HG03442 (cell line): ENCODE results near the gene TPO.
A peak's percentile ranks its signal among the peaks of the same experiment; 100 is the strongest.
"Not testable (repeated sequence)": the region's sequence is repeated elsewhere in the genome, so short reads cannot be mapped to it uniquely, and the experiment has no call there.

Experiments
- ATAC-seq: cut with Tn5 transposase; IDR thresholded peaks from one replicate; pipeline ENCODE4 v1.9.1; 2021; ENCODE audit warnings: mild to moderate bottlenecking, moderate library complexity; ENCODE audit not compliant: unreplicated experiment

Gene TPO

GRCh38 chr2:1548910-1549673, 135.8 kb downstream of the TPO start:
- no peak for ATAC-seq

GRCh38 chr2:1550076-1550475, 136.8 kb downstream of the TPO start:
- ATAC-seq = no peak

GRCh38 chr2:1550658-1551316, 137.5 kb downstream of the TPO start:
- ATAC-seq = peak; percentile 81

- no peak for ATAC-seq
Measured at GRCh38 chr2:1551905-1552304, 138.6 kb downstream of the TPO start.

- ATAC-seq = no peak
Measured at GRCh38 chr2:1552611-1553010, 139.3 kb downstream of the TPO start.

- no peak for ATAC-seq
Measured at GRCh38 chr2:1553671-1554295, 140.5 kb downstream of the TPO start.

GRCh38 chr2:1556286-1556685, 143.0 kb downstream of the TPO start:
- no peak for ATAC-seq

- no peak for ATAC-seq
Measured at GRCh38 chr2:1556776-1557466, 143.7 kb downstream of the TPO start.

GRCh38 chr2:1557467-1557820, 144.2 kb downstream of the TPO start:
- no peak for ATAC-seq

GRCh38 chr2:1559589-1560175, 146.4 kb downstream of the TPO start:
- ATAC-seq = no peak

- ATAC-seq = no peak
Measured at GRCh38 chr2:1561259-1561658, 148.0 kb downstream of the TPO start.

- ATAC-seq = no peak
Measured at GRCh38 chr2:1561811-1562421, 148.7 kb downstream of the TPO start.

GRCh38 chr2:1563084-1563857, 150.0 kb downstream of the TPO start:
- ATAC-seq = no peak

- no peak for ATAC-seq
Measured at GRCh38 chr2:1563943-1564891, 151.0 kb downstream of the TPO start.

GRCh38 chr2:1567556-1568344, 154.5 kb downstream of the TPO start:
- ATAC-seq = no peak

GRCh38 chr2:1568345-1568668, 155.0 kb downstream of the TPO start:
- ATAC-seq = not testable (repeated sequence)

- no peak for ATAC-seq
Measured at GRCh38 chr2:1569879-1570450, 156.7 kb downstream of the TPO start.
